Stomach smooth muscle (tissue), 2 donors: ENCODE measurements around the gene MBP.

ENCODE experiments used
- H3K27ac ChIP-seq: one replicate; pipeline ENCODE4 v1.7.0; 2013; ENCODE audit warnings: mild to moderate bottlenecking, low read length, inconsistent platforms
- H3K27me3 ChIP-seq, 2 donors: one replicate each; pipeline ENCODE4 v1.7.0; 2013; ENCODE audit warnings: low read length in 2 of 2; ENCODE audit not compliant: insufficient read depth in 2 of 2, control insufficient read depth in 1 of 2
- H3K36me3 ChIP-seq, 2 donors: one replicate each; pipeline ENCODE4 v1.7.0; 2013; ENCODE audit warnings: low read length in 2 of 2; ENCODE audit not compliant: control insufficient read depth in 2 of 2, insufficient read depth in 2 of 2
- H3K4me1 ChIP-seq: one replicate; pipeline ENCODE4 v1.7.0; 2013; ENCODE audit warnings: low read length; ENCODE audit not compliant: control insufficient read depth, insufficient read depth
- H3K4me3 ChIP-seq, 2 donors: one replicate each; pipeline ENCODE4 v1.7.0; 2013; ENCODE audit warnings: low read length in 2 of 2
- H3K9ac ChIP-seq, 2 donors: one replicate each; pipeline ENCODE4 v1.7.0; 2013; ENCODE audit warnings: low read length in 2 of 2, mild to moderate bottlenecking in 1 of 2
- H3K9me3 ChIP-seq, 2 donors: one replicate each; pipeline ENCODE4 v1.7.0; 2013; ENCODE audit warnings: low read length in 2 of 2; ENCODE audit not compliant: control insufficient read depth in 2 of 2
- donor health status: healthy.
- donor health status: Pancreatic carcinoma.

MBP gene

GRCh38 chr18:77052297-77052982 is 80.1 kb downstream of the MBP start:
- H3K9ac ChIP-seq, result no peak overlapping the region
- H3K9me3 ChIP-seq, result no peaks in the 10 kb centered on the region
- H3K27ac ChIP-seq, result no peak overlapping the region
- H3K4me3 ChIP-seq, result no peak overlapping the region
- peaks cover 0 to 4% of the 10 kb centered on the region in 2 donors for H3K36me3 ChIP-seq
- peaks cover 28% of the 10 kb centered on the region for H3K4me1 ChIP-seq
- H3K27me3 ChIP-seq, result no peaks in the 10 kb centered on the region

DNA sequence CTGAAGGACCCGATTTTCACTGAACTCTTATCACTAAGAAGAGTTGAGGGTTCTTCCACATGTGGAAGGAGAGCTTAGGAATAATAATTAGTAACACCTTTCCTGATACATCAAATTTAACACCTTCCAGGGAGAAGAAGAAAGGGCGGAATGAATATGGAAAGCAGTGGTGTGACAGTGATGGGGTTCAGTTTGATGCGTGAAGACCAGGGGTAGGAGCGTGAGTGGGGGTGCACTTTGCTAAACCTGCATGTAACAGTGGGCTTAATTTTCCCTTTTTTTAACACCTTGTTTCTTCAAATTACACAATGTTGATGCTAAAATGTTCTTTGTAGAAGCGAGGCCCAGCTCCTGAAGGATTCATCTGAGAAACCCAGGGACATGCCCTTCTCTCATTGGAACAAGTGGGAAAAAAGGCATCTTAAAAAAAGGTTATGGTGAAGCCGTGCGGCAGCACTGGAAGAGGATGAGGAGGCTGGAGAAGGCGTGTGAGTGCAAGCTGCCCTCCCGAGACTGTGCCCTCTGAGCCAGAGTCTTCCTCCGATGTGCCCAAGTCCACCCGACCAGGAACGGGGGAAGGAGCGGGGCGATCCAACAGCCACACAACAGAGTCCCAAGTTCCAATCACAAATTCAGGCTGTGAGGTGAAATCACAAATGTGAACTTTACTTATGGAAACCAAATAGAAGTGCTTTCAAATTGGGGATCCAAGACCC is 80.8 kb downstream of the MBP start:
- no peak overlapping the region for H3K9ac ChIP-seq
- no peaks in the 10 kb centered on the region for H3K27me3 ChIP-seq
- H3K9me3 ChIP-seq, result no peaks in the 10 kb centered on the region
- H3K36me3 ChIP-seq, result peaks cover 5 to 9% of the 10 kb centered on the region in 2 donors
- peaks cover 21% of the 10 kb centered on the region for H3K4me1 ChIP-seq
- H3K27ac ChIP-seq, result no peak overlapping the region
- no peak overlapping the region for H3K4me3 ChIP-seq

- Histone ChIP-seq H3K4me1 (peaks cover 11% of the 10 kb centered on the region), H3K36me3 (peaks cover 7 to 9% of the 10 kb centered on the region in 2 donors), H3K27ac (no peak overlapping the region), H3K9me3 (no peaks in the 10 kb centered on the region), H3K4me3 (no peak overlapping the region), H3K27me3 (no peaks in the 10 kb centered on the region), H3K9ac (no peak overlapping the region)
These were observed 82.6 kb downstream of the MBP start for GRCh38 chr18:77049938-77050337.

DNA sequence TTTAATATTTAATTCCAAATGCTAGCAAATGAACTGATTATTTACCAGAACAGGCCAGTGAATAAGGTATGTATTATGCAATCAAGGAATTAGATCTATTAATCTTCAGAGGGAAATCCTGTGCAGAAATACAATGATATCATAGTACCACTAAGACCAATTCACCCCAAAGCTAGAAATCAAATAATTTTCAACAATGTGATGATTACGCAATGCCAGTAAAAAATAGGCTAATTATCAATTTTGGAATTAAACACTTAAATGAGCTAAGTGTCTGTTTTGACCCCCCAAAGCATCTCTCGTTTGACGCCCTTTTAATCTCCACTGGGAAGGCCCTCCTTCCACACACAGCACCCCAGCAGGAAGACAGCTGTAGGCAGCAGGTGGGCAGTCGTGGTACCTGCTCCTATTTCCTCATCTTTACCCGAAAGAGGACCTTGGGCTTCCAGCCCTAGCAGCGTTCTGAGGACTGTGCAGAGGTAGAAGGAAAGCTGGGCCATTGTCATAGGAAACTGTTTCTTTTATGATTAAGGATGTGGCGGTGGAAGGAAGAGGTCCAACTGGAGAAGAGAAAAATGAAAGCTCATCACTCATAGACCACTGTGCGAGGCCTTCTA is 84.7 kb downstream of the MBP start:
- Histone ChIP-seq H3K4me1 (no peaks in the 10 kb centered on the region), H3K4me3 (no peak overlapping the region), H3K36me3 (peaks cover 4 to 7% of the 10 kb centered on the region in 2 donors), H3K27ac (no peak overlapping the region), H3K27me3 (no peaks in the 10 kb centered on the region), H3K9me3 (no peaks in the 10 kb centered on the region), H3K9ac (no peak overlapping the region)

GRCh38 chr18:77046994-77047393 is 85.6 kb downstream of the MBP start:
- no peaks in the 10 kb centered on the region for H3K4me1 ChIP-seq
- no peak overlapping the region for H3K9ac ChIP-seq
- no peaks in the 10 kb centered on the region for H3K9me3 ChIP-seq
- H3K27ac ChIP-seq, result no peak overlapping the region
- H3K36me3 ChIP-seq, result peaks cover 4 to 7% of the 10 kb centered on the region in 2 donors
- H3K4me3 ChIP-seq, result no peak overlapping the region
- no peaks in the 10 kb centered on the region for H3K27me3 ChIP-seq

GRCh38 chr18:77046409-77046808 is 86.2 kb downstream of the MBP start:
- Histone ChIP-seq H3K27ac (no peak overlapping the region), H3K4me3 (no peak overlapping the region), H3K9ac (no peak overlapping the region), H3K27me3 (no peaks in the 10 kb centered on the region), H3K4me1 (no peaks in the 10 kb centered on the region), H3K9me3 (no peaks in the 10 kb centered on the region), H3K36me3 (peaks cover 4 to 7% of the 10 kb centered on the region in 2 donors)

DNA sequence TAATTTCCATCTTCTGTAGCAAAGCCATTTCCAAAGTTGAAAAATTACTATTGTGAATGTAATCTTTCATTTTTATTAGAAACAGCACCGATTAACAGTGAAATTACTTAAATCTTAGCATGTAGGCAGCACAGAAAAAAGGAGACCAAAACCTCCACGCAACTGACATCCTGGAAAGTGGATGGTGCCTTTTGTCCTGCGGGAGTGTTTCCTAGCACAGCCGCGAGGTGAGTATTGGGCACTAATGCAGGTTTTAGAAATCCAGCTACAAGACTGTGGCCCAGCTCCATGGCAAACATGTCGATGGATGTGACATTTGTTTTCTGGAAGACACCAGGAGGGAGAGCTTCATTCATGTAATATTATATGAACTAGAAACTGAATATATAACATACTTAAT is 86.9 kb downstream of the MBP start:
- Histone ChIP-seq H3K4me1 (no peaks in the 10 kb centered on the region), H3K36me3 (peaks cover 4 to 7% of the 10 kb centered on the region in 2 donors), H3K9me3 (no peaks in the 10 kb centered on the region), H3K9ac (no peak overlapping the region), H3K4me3 (no peak overlapping the region), H3K27me3 (no peaks in the 10 kb centered on the region), H3K27ac (no peak overlapping the region)

GRCh38 chr18:77044866-77045664 is 87.5 kb downstream of the MBP start:
- Histone ChIP-seq H3K9me3 (no peaks in the 10 kb centered on the region), H3K36me3 (peaks cover 4 to 7% of the 10 kb centered on the region in 2 donors), H3K9ac (no peak overlapping the region), H3K4me3 (no peak overlapping the region), H3K27ac (no peak overlapping the region), H3K27me3 (no peaks in the 10 kb centered on the region), H3K4me1 (no peaks in the 10 kb centered on the region)

- H3K9me3 ChIP-seq, result no peaks in the 10 kb centered on the region
- H3K27me3 ChIP-seq, result no peaks in the 10 kb centered on the region
- H3K9ac ChIP-seq, result no peak overlapping the region
- H3K4me1 ChIP-seq, result no peaks in the 10 kb centered on the region
- no peak overlapping the region for H3K4me3 ChIP-seq
- no peak overlapping the region for H3K27ac ChIP-seq
- H3K36me3 ChIP-seq, result peaks cover 4 to 7% of the 10 kb centered on the region in 2 donors
These were observed 88.9 kb downstream of the MBP start for GRCh38 chr18:77043541-77044280.

DNA sequence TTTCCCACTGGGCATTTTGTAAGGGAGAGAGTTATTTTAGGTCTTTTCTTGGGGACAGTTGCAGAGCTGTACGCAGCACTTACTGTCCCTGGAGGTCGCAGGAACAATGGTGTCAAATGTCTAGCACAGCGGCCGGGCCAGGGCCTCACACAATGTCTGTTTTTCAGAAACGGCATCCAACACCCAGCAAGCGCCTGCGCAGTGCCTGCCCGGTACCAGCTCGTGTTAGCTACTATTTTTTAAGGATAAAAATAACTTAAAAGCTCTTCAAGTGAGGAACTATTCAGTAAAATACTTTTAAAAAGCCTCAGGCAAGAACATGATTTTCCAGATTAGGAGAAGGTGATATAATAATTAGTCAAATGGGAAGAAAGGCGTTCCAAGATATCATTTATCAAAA is 90.0 kb downstream of the MBP start:
- no peaks in the 10 kb centered on the region for H3K4me1 ChIP-seq
- H3K27me3 ChIP-seq, result no peaks in the 10 kb centered on the region
- H3K36me3 ChIP-seq, result peaks cover 4 to 7% of the 10 kb centered on the region in 2 donors
- no peak overlapping the region for H3K4me3 ChIP-seq
- no peak overlapping the region for H3K9ac ChIP-seq
- no peak overlapping the region for H3K27ac ChIP-seq
- no peaks in the 10 kb centered on the region for H3K9me3 ChIP-seq
